IMR-90 (cell line): ENCODE data around the gene ACTRT2. TPM values are rescaled to one million over a fixed set of nuclear protein-coding genes. Genes with fewer than 3 reads are reported as not detected.

Experiments used
- ATAC-seq: fragments of 200-7000 bp; cut with Tn5 transposase; 2 replicates; pipeline ENCODE4 v1.9.1; 2020; ENCODE audit warnings: low read depth, mild to moderate bottlenecking, moderate library complexity
- BruUV-seq: library from RNA; stranded (reverse); fragments of 400-500 nt; replicated peaks from 2 replicates; lab custom pipeline; 2021; lab: Mats Ljungman, UMichigan
- CTCF ChIA-PET: fragments of 300-600 bp; formaldehyde crosslinking; extraction: SDS; loops from one replicate; lab custom pipeline; 2021; ENCODE audit warnings: antibody characterized with exemption; lab: Yijun Ruan, JAX
- POLR2A ChIA-PET: fragments of 300-600 bp; sonication (Branson Sonifier 250); formaldehyde crosslinking; loops from one replicate; lab custom pipeline; 2022; ENCODE audit warnings: antibody characterized with exemption; ENCODE audit not compliant: unreplicated experiment; lab: Charles Lee
- DNase-seq: peaks from one replicate; pipeline ENCODE4 v3.0.0; 2013
- H2AFZ ChIP-seq: replicated peaks from 2 replicates; pipeline ENCODE3; 2013; ENCODE audit warnings: low read length, mild to moderate bottlenecking; ENCODE audit not compliant: poor library complexity
- H2AK5ac ChIP-seq: 2 replicates; pipeline ENCODE4 v1.6.1; 2013; ENCODE audit warnings: low read depth, low read length, inconsistent platforms
- H2AK9ac ChIP-seq: replicated peaks from 2 replicates; pipeline ENCODE3; 2013; ENCODE audit warnings: mild to moderate bottlenecking, low read depth, low read length, moderate library complexity; ENCODE audit not compliant: poor library complexity
- H2BK120ac ChIP-seq: 2 replicates; pipeline ENCODE4 v1.6.1; 2013; ENCODE audit warnings: low read depth, low read length, inconsistent platforms
- H2BK15ac ChIP-seq: 3 replicates; pipeline ENCODE4 v1.6.1; 2013; ENCODE audit warnings: low read depth, low read length, inconsistent platforms
- H2BK20ac ChIP-seq: 2 replicates; pipeline ENCODE4 v1.6.1; 2013; ENCODE audit warnings: low read depth, mild to moderate bottlenecking, inconsistent platforms, low read length, moderate library complexity
- H2BK5ac ChIP-seq: 2 replicates; pipeline ENCODE4 v1.6.1; 2013; ENCODE audit warnings: mild to moderate bottlenecking, low read depth, low read length, inconsistent platforms; ENCODE audit not compliant: poor library complexity, severe bottlenecking
- H3K14ac ChIP-seq: replicated peaks from 2 replicates; pipeline ENCODE4 v1.6.1; 2013; ENCODE audit warnings: low read depth, low read length, inconsistent platforms
- H3K18ac ChIP-seq: 2 replicates; pipeline ENCODE4 v1.6.1; 2013; ENCODE audit warnings: low read depth, low read length, control low read depth
- H3K23ac ChIP-seq: 2 replicates; pipeline ENCODE4 v1.6.1; 2013; ENCODE audit warnings: low read depth, low read length, inconsistent platforms
- H3K27ac ChIP-seq: 2 replicates; pipeline ENCODE4 v1.5.1; 2013; ENCODE audit warnings: mild to moderate bottlenecking, control low read depth, low read length; ENCODE audit not compliant: insufficient read depth
- H3K27me3 ChIP-seq: 2 replicates; pipeline ENCODE4 v1.6.1; 2013; ENCODE audit warnings: low read length; ENCODE audit not compliant: control insufficient read depth, insufficient read depth
- H3K36me3 ChIP-seq: 2 replicates; pipeline ENCODE4 v1.6.1; 2013; ENCODE audit warnings: low read length, mixed read lengths; ENCODE audit not compliant: control insufficient read depth, insufficient read depth
- H3K4ac ChIP-seq: 2 replicates; pipeline ENCODE4 v1.6.1; 2013; ENCODE audit warnings: low read depth, low read length, inconsistent platforms
- H3K4me1 ChIP-seq: 2 replicates; pipeline ENCODE4 v1.6.1; 2013; ENCODE audit warnings: low read length, mixed read lengths; ENCODE audit not compliant: control insufficient read depth, insufficient read depth
- H3K4me2 ChIP-seq: 2 replicates; pipeline ENCODE4 v1.6.1; 2013; ENCODE audit warnings: low read depth, mild to moderate bottlenecking, control low read depth, low read length, moderate library complexity
- H3K4me3 ChIP-seq: 2 replicates; pipeline ENCODE4 v1.5.1; 2013; ENCODE audit warnings: low read depth, mild to moderate bottlenecking, control low read depth, low read length, moderate library complexity; ENCODE audit not compliant: insufficient read depth
- H3K56ac ChIP-seq: 2 replicates; pipeline ENCODE4 v1.6.1; 2013; ENCODE audit warnings: low read length, inconsistent platforms; ENCODE audit not compliant: insufficient read depth; ENCODE audit errors: extremely low read depth
- H3K79me1 ChIP-seq, 2 experiments: 2 replicates each; pipeline ENCODE4 v1.6.1; 2013; ENCODE audit warnings: low read length in 2 of 2, inconsistent platforms in 1 of 2, low read depth in 1 of 2
- H3K9ac ChIP-seq: 2 replicates; pipeline ENCODE4 v1.6.1; 2013; ENCODE audit warnings: low read depth, low read length, control low read depth
- H3K9me1 ChIP-seq: 2 replicates; pipeline ENCODE4 v1.6.1; 2013; ENCODE audit warnings: low read length, inconsistent platforms; ENCODE audit not compliant: insufficient read depth
- H3K9me3 ChIP-seq: 2 replicates; pipeline ENCODE4 v1.6.1; 2013; ENCODE audit warnings: low read length; ENCODE audit not compliant: control insufficient read depth, insufficient read depth
- H4K20me1 ChIP-seq: 2 replicates; pipeline ENCODE4 v1.6.1; 2013; ENCODE audit warnings: low read length, inconsistent platforms; ENCODE audit not compliant: insufficient read depth
- H4K5ac ChIP-seq: 2 replicates; pipeline ENCODE4 v1.6.1; 2013; ENCODE audit warnings: mild to moderate bottlenecking, low read depth, low read length, control low read depth
- H4K8ac ChIP-seq, 2 experiments: 2 replicates each; pipeline ENCODE4 v1.6.1; 2013; ENCODE audit warnings: low read depth in 2 of 2, low read length in 2 of 2, control low read depth in 1 of 2, inconsistent platforms in 1 of 2
- H4K91ac ChIP-seq: 2 replicates; pipeline ENCODE4 v1.6.1; 2013; ENCODE audit warnings: low read depth, low read length, inconsistent platforms; ENCODE audit not compliant: insufficient read depth
- BHLHE40 ChIP-seq: fragments of 150-350 bp; IDR thresholded peaks from 2 replicates; pipeline ENCODE4 v1.6.1; 2016; ENCODE audit warnings: mild to moderate bottlenecking, low read depth, low read length
- CEBPB ChIP-seq: IDR thresholded peaks from 2 replicates; pipeline ENCODE4 v1.6.1; 2012; ENCODE audit warnings: low read depth, low read length, improper control_type of control experiment
- CHD1 ChIP-seq: IDR thresholded peaks from 2 replicates; pipeline ENCODE4 v1.6.1; 2012; ENCODE audit warnings: low read depth, low read length, improper control_type of control experiment
- MAZ ChIP-seq: IDR thresholded peaks from 2 replicates; pipeline ENCODE4 v1.6.1; 2012; ENCODE audit warnings: low read depth, mild to moderate bottlenecking, low read length, improper control_type of control experiment, moderate library complexity, borderline replicate concordance
- NFE2L2 ChIP-seq: fragments of 150-350 bp; IDR thresholded peaks from 2 replicates; pipeline ENCODE4 v1.6.1; 2016; ENCODE audit warnings: low read depth, mild to moderate bottlenecking, low read length
- POLR2A ChIP-seq: IDR thresholded peaks from 2 replicates; pipeline ENCODE4 v1.6.1; 2012; ENCODE audit warnings: mild to moderate bottlenecking, low read depth, low read length
- RAD21 ChIP-seq: IDR thresholded peaks from 2 replicates; pipeline ENCODE4 v1.6.1; 2012; ENCODE audit warnings: low read length, improper control_type of control experiment
- SMC3 ChIP-seq: fragments of 150-350 bp; IDR thresholded peaks from 2 replicates; pipeline ENCODE4 v1.6.1; 2016; ENCODE audit warnings: low read depth, mild to moderate bottlenecking, antibody characterized with exemption, low read length, moderate library complexity
- WGBS, 2 experiments: methylation state at CpG; one replicate each; pipeline versions ENCODE4 v1.1.5 to v1.1.7; 2013; ENCODE audit warnings: missing lambda C conversion rate in 2 of 2; ENCODE audit not compliant: insufficient read length in 1 of 2; ENCODE audit errors: extremely low coverage in 2 of 2; 5-methylcytosine and 5-hydroxymethylcytosine counted together
- dilution Hi-C: fragments of 300-500 bp; cut with HindIII; formaldehyde crosslinking; loops from one replicate; pipeline ENCODE4 v1.14.3; 2018; ENCODE audit warnings: low sequenced_read_pairs; ENCODE audit not compliant: unreplicated experiment
- in situ Hi-C: fragments of 300-500 bp; cut with MboI; formaldehyde crosslinking; loops from 3 replicates; pipeline ENCODE4 v1.14.3; 2019; ENCODE audit warnings: low sequenced_read_pairs, inconsistent platforms, mixed read lengths
- intact Hi-C: fragments of 100-400 bp; cut with micrococcal nuclease; formaldehyde crosslinking; loops from 2 replicates; pipeline ENCODE4 v1.10.0; 2022
- polyA plus RNA-seq, 3 experiments: library from polyadenylated mRNA; depleted of rRNA; stranded (reverse); fragments of >200 nt; gene quantifications; 2 replicates each; pipeline ENCODE4 v1.2.3, GENCODE V29; 2012; ENCODE audit warnings: low replicate concordance in 1 of 3
- total RNA-seq: library from RNA; depleted of rRNA; stranded (reverse); fragments of >200 nt; gene quantifications from 2 replicates; pipeline ENCODE4 v1.2.3, GENCODE V29; 2012
- TF ChIP-seq, protein P1 (sequence below): fragments of 150-350 bp; IDR thresholded peaks from 2 replicates; pipeline ENCODE4 v1.6.1; 2016; ENCODE audit warnings: low read depth, mild to moderate bottlenecking, low read length, moderate library complexity, borderline replicate concordance
- TF ChIP-seq, protein P2 (sequence below): conservative IDR thresholded peaks from 2 replicates; pipeline ENCODE4 v1.5.1; 2012; ENCODE audit warnings: mild to moderate bottlenecking, low read depth, low read length, improper control_type of control experiment

Gene ACTRT2
- total and polyA plus RNA-seq, 2 of the 4 experiments (the other 2 are of a cell fraction): not detected

DNA sequence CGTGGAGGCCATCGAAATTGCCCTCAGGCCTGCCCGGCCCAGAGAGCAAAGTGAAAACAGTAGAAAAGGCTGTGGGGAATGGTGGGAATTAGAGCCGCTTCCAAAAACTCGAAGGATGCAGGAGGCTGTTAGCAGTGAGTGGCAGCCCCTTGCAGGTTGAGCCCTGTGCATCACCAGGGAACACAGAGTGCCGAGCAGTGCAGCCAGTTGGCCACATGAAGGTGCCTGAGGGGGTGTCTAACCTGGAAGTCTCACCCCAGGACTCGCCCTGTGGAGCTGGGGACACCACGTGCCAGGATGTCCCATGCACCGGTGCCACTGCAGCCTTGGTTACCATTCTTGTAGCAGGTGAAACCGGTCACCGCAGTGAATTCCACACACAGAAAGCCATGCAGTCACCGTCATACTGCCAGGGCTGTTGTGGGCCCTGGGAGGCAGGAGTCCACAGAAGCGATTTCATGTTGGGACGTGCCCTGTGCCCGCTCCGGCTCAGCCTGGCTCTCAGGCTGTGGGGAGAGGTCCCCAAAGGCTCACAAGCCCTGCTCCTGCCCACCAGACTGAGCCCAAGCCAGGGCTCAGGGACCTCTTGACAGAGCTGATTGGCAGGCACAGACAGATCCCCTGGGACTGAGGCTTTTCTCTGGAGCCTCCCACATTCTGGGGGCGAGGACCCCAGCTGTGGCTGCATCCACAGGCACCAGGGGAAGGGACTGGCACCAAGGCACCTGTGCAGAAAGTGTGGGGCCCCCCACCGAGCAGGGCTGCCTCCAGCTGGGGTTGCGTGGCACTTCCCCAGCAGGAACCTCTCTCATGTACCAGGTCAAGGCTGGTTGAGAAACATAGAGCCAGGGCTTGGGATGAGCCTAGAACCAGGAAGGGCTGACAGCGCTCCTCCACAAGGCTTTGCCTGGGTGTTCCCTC, 16.7 kb upstream of the ACTRT2 start:
- ATAC-seq (no peak), DNase-seq (no peak)
- Histone ChIP-seq H4K20me1 (no peaks in the 10 kb centered on the region), H4K91ac (no peak overlapping the region), H3K14ac (no peak overlapping the region), H3K23ac (no peak overlapping the region), H4K8ac (no peak overlapping the region), H2BK120ac (no peak overlapping the region), H3K4me2 (no peak overlapping the region), H3K4me3 (no peak overlapping the region), H2AK9ac (no peak overlapping the region), H3K27ac (no peak overlapping the region), H2AK5ac (no peak overlapping the region), H3K18ac (no peak overlapping the region), H3K27me3 (no peaks in the 10 kb centered on the region), H3K9me3 (peaks cover 59% of the 10 kb centered on the region), H3K4ac (no peak overlapping the region), H3K9ac (no peak overlapping the region), H2BK20ac (no peak overlapping the region), H3K4me1 (no peaks in the 10 kb centered on the region), H3K56ac (no peak overlapping the region), H2BK5ac (no peak overlapping the region), H3K79me1 (no peaks in the 10 kb centered on the region), H3K36me3 (no peaks in the 10 kb centered on the region), H3K9me1 (no peaks in the 10 kb centered on the region), H2AFZ (no peak overlapping the region), H2BK15ac (no peak overlapping the region), H4K5ac (no peak overlapping the region)
- intact Hi-C loops (no loop called here), in situ Hi-C loops (no loop called here), dilution Hi-C loops (no loop called here)
- POLR2A ChIA-PET: no interaction called here
- TF ChIP-seq MAZ: no peak
- TF ChIP-seq POLR2A: no peak
- no peak for TF ChIP-seq CHD1
- no peak for TF ChIP-seq NFE2L2
- TF ChIP-seq, protein P1, sequence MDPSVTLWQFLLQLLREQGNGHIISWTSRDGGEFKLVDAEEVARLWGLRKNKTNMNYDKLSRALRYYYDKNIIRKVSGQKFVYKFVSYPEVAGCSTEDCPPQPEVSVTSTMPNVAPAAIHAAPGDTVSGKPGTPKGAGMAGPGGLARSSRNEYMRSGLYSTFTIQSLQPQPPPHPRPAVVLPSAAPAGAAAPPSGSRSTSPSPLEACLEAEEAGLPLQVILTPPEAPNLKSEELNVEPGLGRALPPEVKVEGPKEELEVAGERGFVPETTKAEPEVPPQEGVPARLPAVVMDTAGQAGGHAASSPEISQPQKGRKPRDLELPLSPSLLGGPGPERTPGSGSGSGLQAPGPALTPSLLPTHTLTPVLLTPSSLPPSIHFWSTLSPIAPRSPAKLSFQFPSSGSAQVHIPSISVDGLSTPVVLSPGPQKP: no peak
- TF ChIP-seq BHLHE40: no peak
- no peak for TF ChIP-seq CEBPB
- no peak for TF ChIP-seq SMC3
- TF ChIP-seq, protein P2, sequence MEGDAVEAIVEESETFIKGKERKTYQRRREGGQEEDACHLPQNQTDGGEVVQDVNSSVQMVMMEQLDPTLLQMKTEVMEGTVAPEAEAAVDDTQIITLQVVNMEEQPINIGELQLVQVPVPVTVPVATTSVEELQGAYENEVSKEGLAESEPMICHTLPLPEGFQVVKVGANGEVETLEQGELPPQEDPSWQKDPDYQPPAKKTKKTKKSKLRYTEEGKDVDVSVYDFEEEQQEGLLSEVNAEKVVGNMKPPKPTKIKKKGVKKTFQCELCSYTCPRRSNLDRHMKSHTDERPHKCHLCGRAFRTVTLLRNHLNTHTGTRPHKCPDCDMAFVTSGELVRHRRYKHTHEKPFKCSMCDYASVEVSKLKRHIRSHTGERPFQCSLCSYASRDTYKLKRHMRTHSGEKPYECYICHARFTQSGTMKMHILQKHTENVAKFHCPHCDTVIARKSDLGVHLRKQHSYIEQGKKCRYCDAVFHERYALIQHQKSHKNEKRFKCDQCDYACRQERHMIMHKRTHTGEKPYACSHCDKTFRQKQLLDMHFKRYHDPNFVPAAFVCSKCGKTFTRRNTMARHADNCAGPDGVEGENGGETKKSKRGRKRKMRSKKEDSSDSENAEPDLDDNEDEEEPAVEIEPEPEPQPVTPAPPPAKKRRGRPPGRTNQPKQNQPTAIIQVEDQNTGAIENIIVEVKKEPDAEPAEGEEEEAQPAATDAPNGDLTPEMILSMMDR: no peak
- no peak for TF ChIP-seq RAD21
- CTCF ChIA-PET: no interaction called here
- 65% methylated on average over 7 of the region's 20 CpGs; no CpG with 5 or more reads in 1 of the 2 experiments for WGBS, 2 experiments
- no TSS peak for BruUV-seq
